ENCODE measurements around the gene UBE3B.

DNA sequence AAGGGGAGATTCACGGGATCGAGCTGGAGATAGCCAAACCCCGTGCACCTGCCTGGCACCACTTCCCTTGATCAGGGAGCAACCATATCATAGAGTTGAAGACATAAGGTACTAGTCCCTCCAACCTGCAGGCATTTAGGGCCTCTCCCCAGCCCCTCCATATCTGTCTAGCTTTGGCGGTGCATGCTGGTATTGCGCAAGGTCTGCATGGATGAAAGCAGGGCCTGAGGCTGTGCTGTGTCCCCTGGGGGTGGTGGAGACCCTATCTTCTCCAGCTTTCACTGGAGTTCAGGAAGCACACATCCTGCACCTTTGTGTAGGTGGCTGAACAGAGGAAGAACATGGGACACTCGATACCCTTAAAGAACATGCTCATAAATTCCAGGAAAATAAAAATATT is 47.2 kb upstream of the UBE3B start:
- TF ChIP-seq SUZ12 (IDR thresholded peaks at IDR 0.05; ENCODE audit: extremely low read depth, insufficient read depth, insufficient read length) (no peak), ZNF274 (IDR thresholded peaks at IDR 0.05; ENCODE audit: low read depth, low read length) (no peak)

Data from NT2/D1 (cell line).